ENCODE results near the gene OR51V1. TPM values are rescaled to one million over a fixed set of nuclear protein-coding genes. Genes with fewer than 3 reads are reported as not detected.

The OR51V1 gene
- total RNA-seq, 4 donors from 2014 or later, result not detected

GRCh38 chr11:5243816-5244180 lies 43.3 kb upstream of the OR51V1 start:
- TF ChIP-seq POLR2A (IDR thresholded peaks at IDR 0.05) (no peak), CTCF (IDR thresholded peaks at IDR 0.05) (no peak)
- DNase-seq, result no peak
- Histone ChIP-seq H3K27ac (no peak overlapping the region), H3K27me3 (no peaks in the 10 kb centered on the region), H3K4me3 (no peak overlapping the region), H3K4me1 (no peaks in the 10 kb centered on the region), H3K9me3 (no peaks in the 10 kb centered on the region), H3K36me3 (no peaks in the 10 kb centered on the region)

- TF ChIP-seq POLR2A (IDR thresholded peaks at IDR 0.05) (no peak), CTCF (IDR thresholded peaks at IDR 0.05) (no peak)
- no peak overlapping the region for H3K4me3 ChIP-seq
- H3K36me3 ChIP-seq, result no peaks in the 10 kb centered on the region
- no peaks in the 10 kb centered on the region for H3K9me3 ChIP-seq
- no peaks in the 10 kb centered on the region for H3K27me3 ChIP-seq
- no peak for DNase-seq
- H3K27ac ChIP-seq, result no peak overlapping the region
- no peaks in the 10 kb centered on the region for H3K4me1 ChIP-seq
These were observed 42.7 kb upstream of the OR51V1 start for GRCh38 chr11:5242933-5243815.

GRCh38 chr11:5242208-5242607 lies 41.7 kb upstream of the OR51V1 start:
- H3K27ac ChIP-seq, result no peak overlapping the region
- H3K9me3 ChIP-seq, result no peaks in the 10 kb centered on the region
- H3K4me3 ChIP-seq, result no peak overlapping the region
- H3K36me3 ChIP-seq, result no peaks in the 10 kb centered on the region
- no peak for DNase-seq
- H3K27me3 ChIP-seq, result no peaks in the 10 kb centered on the region
- no peaks in the 10 kb centered on the region for H3K4me1 ChIP-seq
- no peak for TF ChIP-seq CTCF (IDR thresholded peaks at IDR 0.05)
- no peak for TF ChIP-seq POLR2A (IDR thresholded peaks at IDR 0.05)

- Histone ChIP-seq H3K27me3 (no peaks in the 10 kb centered on the region), H3K4me3 (no peak overlapping the region), H3K4me1 (no peaks in the 10 kb centered on the region), H3K36me3 (no peaks in the 10 kb centered on the region), H3K27ac (no peak overlapping the region), H3K9me3 (no peaks in the 10 kb centered on the region)
- DNase-seq, result no peak
- TF ChIP-seq POLR2A (IDR thresholded peaks at IDR 0.05), result no peak
- TF ChIP-seq CTCF (IDR thresholded peaks at IDR 0.05), result no peak
These were observed 41.0 kb upstream of the OR51V1 start for GRCh38 chr11:5241458-5241857.

- no peak overlapping the region for H3K27ac ChIP-seq
- H3K36me3 ChIP-seq, result no peaks in the 10 kb centered on the region
- no peak for DNase-seq
- no peak overlapping the region for H3K4me3 ChIP-seq
- no peaks in the 10 kb centered on the region for H3K9me3 ChIP-seq
- no peaks in the 10 kb centered on the region for H3K4me1 ChIP-seq
- no peaks in the 10 kb centered on the region for H3K27me3 ChIP-seq
- TF ChIP-seq CTCF (IDR thresholded peaks at IDR 0.05) (no peak), POLR2A (IDR thresholded peaks at IDR 0.05) (no peak)
These were observed 40.0 kb upstream of the OR51V1 start for GRCh38 chr11:5240458-5240857.
